ENCODE results near the gene DUOXA1.
A peak's percentile ranks its signal among the peaks of the same experiment; 100 is the strongest.

Gene DUOXA1

GRCh38 chr15:45130291-45131000 is 767 bp upstream of the DUOXA1 start:
- DNase-seq: no peak

- DNase-seq: no peak
These were observed 574 bp downstream of the DUOXA1 start for GRCh38 chr15:45128971-45129639.

- no peak for DNase-seq
These were observed 3.0 kb downstream of the DUOXA1 start for GRCh38 chr15:45126535-45127158.

GRCh38 chr15:45123397-45123796 is 6.3 kb downstream of the DUOXA1 start:
- DNase-seq: no peak

- DNase-seq: no peak
These were observed 7.0 kb downstream of the DUOXA1 start for GRCh38 chr15:45122719-45123118.

GRCh38 chr15:45121706-45122417 is 7.8 kb downstream of the DUOXA1 start:
- no peak for DNase-seq

GRCh38 chr15:45121020-45121419 is 8.7 kb downstream of the DUOXA1 start:
- DNase-seq: no peak

GRCh38 chr15:45120081-45120972 is 9.4 kb downstream of the DUOXA1 start:
- no peak for DNase-seq

GRCh38 chr15:45118996-45119395 is 10.7 kb downstream of the DUOXA1 start:
- no peak for DNase-seq

GRCh38 chr15:45118131-45118588 is 11.5 kb downstream of the DUOXA1 start:
- peak; percentile 77 for DNase-seq

GRCh38 chr15:45117308-45118130 is 12.2 kb downstream of the DUOXA1 start:
- DNase-seq: no peak

- DNase-seq: no peak
These were observed 13.0 kb downstream of the DUOXA1 start for GRCh38 chr15:45116482-45117307.

- no peak for DNase-seq
These were observed 13.6 kb downstream of the DUOXA1 start for GRCh38 chr15:45116006-45116481.

- no peak for DNase-seq
These were observed 14.3 kb downstream of the DUOXA1 start for GRCh38 chr15:45115312-45115820.

GRCh38 chr15:45114751-45115085 is 15.0 kb downstream of the DUOXA1 start:
- DNase-seq: no peak

- DNase-seq: no peak
These were observed 15.5 kb downstream of the DUOXA1 start, which contains the start of the genes DUOX2 and DUOXA2 for GRCh38 chr15:45114076-45114750. Gene DUOX2, minus strand, starts transcription at chr15:45114172. Its CDS starts 761 bp downstream, at chr15:45113411. Gene DUOXA2, plus strand, starts transcription at chr15:45114326. Its CDS starts 280 bp downstream, at chr15:45114606.

GRCh38 chr15:45113380-45113990 is 16.2 kb downstream of the DUOXA1 start:
- no peak for DNase-seq

GRCh38 chr15:45112591-45113379 is 16.9 kb downstream of the DUOXA1 start:
- DNase-seq: no peak
